Activated naive CD8-positive, alpha-beta T cell treated with anti-CD3 and anti-CD28 coated beads for 36 hours (primary cell): ENCODE data around the gene TELO2. TPM values are rescaled to one million over a fixed set of nuclear protein-coding genes. Genes with fewer than 3 reads are reported as not detected.

ENCODE experiments used
- DNase-seq: peaks from one replicate; pipeline ENCODE4 v3.0.0; 2021
- H3K27ac Mint-ChIP-seq: one replicate; pipeline ENCODE4 v1.8.0; 2022; ENCODE audit warnings: mild to moderate bottlenecking, moderate library complexity, mixed read lengths
- H3K27me3 Mint-ChIP-seq: one replicate; pipeline ENCODE4 v1.8.0; 2022; ENCODE audit warnings: mild to moderate bottlenecking, mixed read lengths
- H3K36me3 Mint-ChIP-seq: one replicate; pipeline ENCODE4 v1.8.0; 2021; ENCODE audit warnings: mild to moderate bottlenecking, mixed read lengths
- H3K4me1 Mint-ChIP-seq: one replicate; pipeline ENCODE4 v1.8.0; 2021; ENCODE audit warnings: mixed read lengths
- H3K4me3 Mint-ChIP-seq: one replicate; pipeline ENCODE4 v1.8.0; 2022; ENCODE audit warnings: mild to moderate bottlenecking, moderate library complexity, mixed read lengths
- H3K9me3 Mint-ChIP-seq: one replicate; pipeline ENCODE4 v1.8.0; 2022; ENCODE audit warnings: mixed read lengths
- total RNA-seq, 2 experiments: library from RNA; stranded (reverse); gene quantifications; one replicate each; pipeline ENCODE4 v1.2.3, GENCODE V29; 2021

TELO2 gene
- total RNA-seq, result 10 to 100 TPM; 82.5 to 82.9 TPM

- Mint-ChIP-seq H3K4me3 (peak within 1 kb of the TSS; percentile 94), H3K9me3 (no peaks in the 10 kb centered on the region), H3K4me1 (peaks cover 8% of the 10 kb centered on the region), H3K36me3 (peaks cover 2% of the 10 kb centered on the region), H3K27ac (peak within 1 kb of the TSS; percentile 99), H3K27me3 (no peaks in the 10 kb centered on the region)
- peak; percentile 88 for DNase-seq
Observed at GRCh38 chr16:1492923-1493745, at the start of gene TELO2. TELO2 (plus strand) TSS chr16:1493360; CDS start chr16:1494282, 922 bp downstream.

DNA sequence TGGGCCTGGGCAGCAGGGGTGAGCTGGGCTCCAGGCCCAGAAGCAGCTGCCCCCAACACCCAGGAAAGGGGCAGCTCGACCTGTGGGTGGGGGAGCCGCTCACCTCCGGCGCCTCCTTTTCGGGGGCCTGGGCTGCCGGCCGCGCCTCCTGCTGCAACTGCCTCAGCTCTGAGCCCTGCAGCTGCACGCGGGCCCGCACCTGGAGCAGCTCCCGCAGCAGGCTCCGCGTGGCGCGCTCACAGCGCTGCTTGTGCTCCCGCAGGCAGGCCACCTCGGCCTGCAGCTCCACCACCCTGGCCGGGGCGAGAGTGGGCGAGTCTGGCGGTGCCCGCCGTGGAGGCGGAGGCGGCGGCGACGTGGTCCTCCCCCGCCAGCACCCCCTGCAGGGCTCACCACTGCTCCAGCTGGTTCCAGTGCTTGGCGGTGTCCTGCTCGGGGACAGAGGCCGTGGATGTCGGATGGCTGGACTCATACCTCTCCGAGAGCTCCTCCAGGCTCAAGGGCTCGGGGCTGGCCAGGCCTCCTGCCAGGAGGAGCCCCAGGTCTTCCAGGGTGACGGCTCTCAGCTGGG is 49.7 kb upstream of the TELO2 start:
- H3K27ac Mint-ChIP-seq, result no peak overlapping the region
- H3K36me3 Mint-ChIP-seq, result peaks cover 1% of the 10 kb centered on the region
- H3K27me3 Mint-ChIP-seq, result no peaks in the 10 kb centered on the region
- no peaks in the 10 kb centered on the region for H3K4me1 Mint-ChIP-seq
- no peaks in the 10 kb centered on the region for H3K9me3 Mint-ChIP-seq
- H3K4me3 Mint-ChIP-seq, result no peak overlapping the region
- no peak for DNase-seq

GRCh38 chr16:1443980-1444729 is 49.0 kb upstream of the TELO2 start, which contains the start of gene CCDC154:
CCDC154 (minus strand) TSS chr16:1444556; CDS start chr16:1444322, 234 bp downstream.
- H3K27me3 Mint-ChIP-seq, result no peaks in the 10 kb centered on the region
- H3K4me1 Mint-ChIP-seq, result no peaks in the 10 kb centered on the region
- DNase-seq, result no peak
- no peak within 1 kb of the TSS for H3K4me3 Mint-ChIP-seq
- H3K27ac Mint-ChIP-seq, result no peak within 1 kb of the TSS
- peaks cover 1% of the 10 kb centered on the region for H3K36me3 Mint-ChIP-seq
- no peaks in the 10 kb centered on the region for H3K9me3 Mint-ChIP-seq

- no peak for DNase-seq
- H3K4me3 Mint-ChIP-seq, result no peak overlapping the region
- no peaks in the 10 kb centered on the region for H3K4me1 Mint-ChIP-seq
- no peaks in the 10 kb centered on the region for H3K9me3 Mint-ChIP-seq
- H3K27ac Mint-ChIP-seq, result no peak overlapping the region
- H3K36me3 Mint-ChIP-seq, result peaks cover 1% of the 10 kb centered on the region
- no peaks in the 10 kb centered on the region for H3K27me3 Mint-ChIP-seq
Observed at GRCh38 chr16:1444730-1445517, 48.2 kb upstream of the TELO2 start.

- H3K36me3 Mint-ChIP-seq, result peaks cover 1% of the 10 kb centered on the region
- H3K4me3 Mint-ChIP-seq, result no peak overlapping the region
- H3K9me3 Mint-ChIP-seq, result no peaks in the 10 kb centered on the region
- H3K4me1 Mint-ChIP-seq, result no peaks in the 10 kb centered on the region
- DNase-seq, result no peak
- no peak overlapping the region for H3K27ac Mint-ChIP-seq
- H3K27me3 Mint-ChIP-seq, result no peaks in the 10 kb centered on the region
Observed at GRCh38 chr16:1445518-1446203, 47.5 kb upstream of the TELO2 start.

DNA sequence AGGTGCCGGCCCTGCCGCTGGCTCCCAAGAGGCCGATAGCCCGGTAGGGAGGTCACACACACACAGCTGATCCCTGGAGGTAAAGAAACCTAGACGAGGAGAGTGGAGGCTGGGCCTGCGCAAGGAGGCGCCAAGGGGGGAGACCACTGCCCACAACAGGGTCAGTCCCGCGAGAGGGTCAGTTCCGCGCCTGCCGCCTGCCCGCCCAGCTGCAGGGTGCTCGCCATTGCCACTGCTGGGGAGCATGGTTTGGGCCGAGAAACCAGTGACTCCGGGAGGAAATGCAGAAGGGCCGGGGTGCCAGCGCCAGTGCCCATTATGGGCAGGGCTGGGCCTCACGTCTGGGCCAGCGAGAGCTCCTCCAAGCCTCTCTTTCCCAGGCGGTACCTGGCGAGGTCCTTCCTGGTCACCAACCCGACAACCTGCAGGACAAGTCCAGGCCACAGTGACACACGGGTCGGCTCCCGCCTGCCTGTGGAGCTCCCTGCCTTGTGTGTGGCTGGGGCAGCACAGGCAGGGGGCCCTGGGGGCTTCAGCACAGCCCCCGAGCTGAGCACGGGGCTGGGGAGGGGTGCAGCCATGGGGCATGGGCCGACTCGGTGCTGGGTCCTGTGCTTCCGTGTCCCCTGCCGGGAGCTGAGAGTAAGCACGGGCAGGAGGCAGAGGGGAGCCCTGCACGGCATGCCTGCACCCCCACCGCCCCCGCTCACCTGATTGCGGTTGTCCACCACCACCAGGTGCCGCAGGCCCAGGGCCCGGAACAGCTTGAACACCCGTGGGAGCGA is 46.7 kb upstream of the TELO2 start:
- Mint-ChIP-seq H3K27me3 (no peaks in the 10 kb centered on the region), H3K4me3 (no peak overlapping the region)
- DNase-seq, result no peak

GRCh38 chr16:1447965-1448364 is 45.2 kb upstream of the TELO2 start:
- Mint-ChIP-seq H3K36me3 (peaks cover 2% of the 10 kb centered on the region), H3K4me3 (no peak overlapping the region), H3K4me1 (no peaks in the 10 kb centered on the region), H3K9me3 (no peaks in the 10 kb centered on the region), H3K27me3 (no peaks in the 10 kb centered on the region), H3K27ac (no peak overlapping the region)
- DNase-seq, result no peak

More for the DNA sequence above, 46.7 kb upstream of the TELO2 start:
- H3K36me3 Mint-ChIP-seq, result peaks cover 2% of the 10 kb centered on the region
- no peaks in the 10 kb centered on the region for H3K9me3 Mint-ChIP-seq
- no peaks in the 10 kb centered on the region for H3K4me1 Mint-ChIP-seq
- no peak overlapping the region for H3K27ac Mint-ChIP-seq

DNA sequence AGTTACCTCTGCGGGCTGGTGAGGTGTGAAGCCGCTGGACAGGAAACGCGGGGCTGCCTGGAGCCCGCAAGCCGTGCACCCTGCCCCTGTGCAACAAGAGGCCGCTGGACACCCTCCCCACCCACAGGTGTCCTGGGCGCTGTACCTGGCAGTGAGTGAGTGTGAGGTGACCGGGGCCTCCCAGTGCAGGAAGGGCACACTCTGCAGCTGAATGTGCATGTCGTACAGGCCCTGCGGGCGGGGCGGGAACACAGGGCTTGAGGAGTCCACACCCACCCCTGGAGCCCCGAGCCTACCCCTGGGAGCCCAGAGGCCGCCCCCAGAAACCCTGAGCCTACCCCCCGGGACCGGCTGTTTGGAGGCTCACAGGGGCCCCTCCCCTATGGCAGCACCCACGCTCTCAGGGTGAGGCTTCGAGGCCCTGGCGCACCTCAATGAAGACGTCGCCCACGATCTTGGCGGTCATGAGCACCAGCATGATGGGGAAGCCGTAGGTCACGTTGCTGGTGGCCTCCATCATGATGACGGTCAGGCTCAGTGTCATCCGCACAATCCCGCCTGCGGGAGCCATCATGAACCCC is 44.5 kb upstream of the TELO2 start:
- no peak overlapping the region for H3K4me3 Mint-ChIP-seq
- no peak overlapping the region for H3K27ac Mint-ChIP-seq
- H3K9me3 Mint-ChIP-seq, result no peaks in the 10 kb centered on the region
- peaks cover 2% of the 10 kb centered on the region for H3K36me3 Mint-ChIP-seq
- DNase-seq, result no peak
- no peaks in the 10 kb centered on the region for H3K27me3 Mint-ChIP-seq
- H3K4me1 Mint-ChIP-seq, result no peaks in the 10 kb centered on the region

DNA sequence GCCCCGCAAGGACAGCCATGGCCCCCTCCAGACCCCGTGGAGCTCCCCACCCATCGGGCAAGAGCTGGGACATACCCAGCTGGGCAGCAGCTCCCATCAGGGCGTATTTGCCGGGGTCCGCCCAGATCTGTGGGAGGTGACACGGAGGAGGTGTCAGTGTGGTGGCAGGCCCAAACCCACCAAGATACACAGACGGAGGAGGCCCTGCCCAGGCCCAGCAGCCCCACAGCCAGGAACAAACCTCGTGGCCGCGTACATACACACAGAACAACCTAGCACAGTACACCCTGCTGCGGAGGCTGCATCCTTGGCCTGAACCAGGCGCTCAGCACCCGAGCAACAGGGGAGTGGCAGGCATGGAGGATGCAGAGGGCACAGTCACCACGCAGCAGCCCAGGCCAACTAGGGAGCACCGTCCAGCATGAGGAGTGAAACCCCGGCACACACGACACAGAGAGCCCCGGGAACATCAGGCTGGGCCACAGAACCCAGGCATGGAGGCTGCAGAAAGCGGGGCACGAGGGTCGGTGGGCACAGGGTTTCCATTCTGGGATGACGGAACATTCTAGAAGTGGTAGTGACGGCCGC is 43.9 kb upstream of the TELO2 start:
- Mint-ChIP-seq H3K36me3 (peaks cover 2% of the 10 kb centered on the region), H3K4me3 (no peak overlapping the region), H3K4me1 (no peaks in the 10 kb centered on the region), H3K27ac (no peak overlapping the region), H3K9me3 (no peaks in the 10 kb centered on the region), H3K27me3 (no peaks in the 10 kb centered on the region)
- no peak for DNase-seq

DNA sequence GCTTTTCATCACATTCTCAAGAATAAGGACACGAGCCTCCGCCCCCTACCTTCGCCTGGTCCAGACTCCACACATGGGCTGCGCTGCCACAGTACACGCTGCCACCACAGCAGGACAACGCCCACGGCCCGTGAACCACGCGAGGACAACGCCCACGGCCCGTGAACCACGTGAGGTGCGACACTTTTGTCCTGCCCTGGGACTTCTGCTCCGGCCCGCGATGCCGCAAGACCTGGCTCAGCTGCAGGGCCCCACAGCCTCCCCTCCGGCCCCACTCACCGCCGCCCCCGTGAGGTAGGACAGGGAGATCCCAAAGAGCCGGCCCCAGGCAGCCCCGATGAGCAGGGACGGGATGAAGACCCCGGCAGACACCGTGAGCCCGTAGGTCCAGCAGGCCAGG is 42.9 kb upstream of the TELO2 start:
- Mint-ChIP-seq H3K4me1 (no peaks in the 10 kb centered on the region), H3K27me3 (no peaks in the 10 kb centered on the region), H3K4me3 (no peak overlapping the region), H3K9me3 (no peaks in the 10 kb centered on the region), H3K27ac (no peak overlapping the region), H3K36me3 (peaks cover 2% of the 10 kb centered on the region)
- DNase-seq, result no peak

GRCh38 chr16:1450841-1451240 is 42.3 kb upstream of the TELO2 start:
- no peak overlapping the region for H3K4me3 Mint-ChIP-seq
- H3K36me3 Mint-ChIP-seq, result peaks cover 2% of the 10 kb centered on the region

DNA sequence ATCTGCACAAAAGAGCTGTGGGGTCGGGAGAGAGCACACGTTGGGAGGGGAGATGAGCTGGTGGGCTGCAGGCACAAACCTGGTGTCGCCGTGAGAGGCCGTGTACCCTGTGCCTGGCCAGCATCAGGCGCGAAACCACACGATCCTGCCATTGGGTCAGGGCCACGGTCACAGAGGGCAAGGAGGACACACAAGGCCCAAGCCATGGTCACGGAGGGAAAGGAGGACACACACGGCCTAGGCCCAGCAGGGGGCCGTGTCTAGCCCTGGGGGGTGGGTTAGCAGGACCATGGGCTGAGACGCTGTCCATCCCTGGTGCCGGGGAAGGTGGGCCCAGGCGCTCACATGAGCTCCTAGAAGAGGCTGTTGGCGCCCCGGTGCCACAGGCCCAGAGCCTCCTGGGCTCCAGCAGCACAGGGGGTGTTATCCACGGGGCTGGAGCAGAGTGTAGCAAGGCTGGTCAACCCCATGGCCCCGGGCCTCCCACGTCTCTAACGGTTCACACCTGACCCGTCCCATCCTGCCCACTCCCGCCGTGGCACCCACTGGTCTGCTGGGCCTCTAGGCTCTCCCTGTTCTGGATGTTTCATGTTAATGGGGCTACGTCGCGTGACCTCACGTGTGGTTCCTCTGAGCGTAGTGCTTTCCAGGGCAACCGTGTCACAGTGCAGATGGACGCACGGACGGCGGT is 41.3 kb upstream of the TELO2 start:
- DNase-seq, result no peak
- Mint-ChIP-seq H3K4me1 (no peaks in the 10 kb centered on the region), H3K4me3 (no peak overlapping the region), H3K9me3 (no peaks in the 10 kb centered on the region), H3K27me3 (no peaks in the 10 kb centered on the region), H3K36me3 (peaks cover 2% of the 10 kb centered on the region), H3K27ac (no peak overlapping the region)

More at GRCh38 chr16:1450841-1451240, 42.3 kb upstream of the TELO2 start:
- no peak for DNase-seq
- H3K4me1 Mint-ChIP-seq, result no peaks in the 10 kb centered on the region
- H3K27ac Mint-ChIP-seq, result no peak overlapping the region
- H3K9me3 Mint-ChIP-seq, result no peaks in the 10 kb centered on the region
- no peaks in the 10 kb centered on the region for H3K27me3 Mint-ChIP-seq

GRCh38 chr16:1452530-1452929 is 40.6 kb upstream of the TELO2 start:
- H3K36me3 Mint-ChIP-seq, result peaks cover 2% of the 10 kb centered on the region
- no peak overlapping the region for H3K4me3 Mint-ChIP-seq
- DNase-seq, result no peak
- no peaks in the 10 kb centered on the region for H3K4me1 Mint-ChIP-seq
- no peaks in the 10 kb centered on the region for H3K9me3 Mint-ChIP-seq
- H3K27ac Mint-ChIP-seq, result no peak overlapping the region
- no peaks in the 10 kb centered on the region for H3K27me3 Mint-ChIP-seq
